ENCODE measurements around the gene THSD4.

Gene THSD4

DNA sequence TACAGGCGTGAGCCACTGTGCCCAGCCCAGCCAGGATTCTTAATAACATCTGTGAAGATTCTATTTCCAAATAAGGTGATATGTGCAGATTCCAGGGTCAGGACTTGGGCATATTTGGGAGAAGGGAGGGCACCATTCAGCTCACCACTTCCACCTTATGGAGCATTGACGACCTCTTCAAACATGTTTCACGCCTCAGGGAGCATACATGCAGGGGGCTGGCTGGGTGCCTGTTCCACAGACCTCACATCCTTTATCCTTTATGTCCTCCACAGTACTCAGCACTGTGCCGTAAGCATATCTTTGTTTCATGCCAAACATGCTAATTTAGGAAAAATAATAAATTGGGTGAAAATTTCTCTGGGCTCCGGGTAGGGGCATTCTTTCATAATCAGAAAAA is 229.0 kb downstream of the THSD4 start:
- Histone ChIP-seq H4K20me1 (ENCODE audit: control insufficient read depth, insufficient read depth, low read depth, low read length) (no peaks in the 10 kb centered on the region), H3K4me2 (ENCODE audit: low read length) (no peak overlapping the region), H3K9me2 (replicated peaks; ENCODE audit: control insufficient read depth, low read length) (no peaks in the 10 kb centered on the region), H3K27me3 (ENCODE audit: control insufficient read depth, low read length) (no peaks in the 10 kb centered on the region), H3K4me1 (ENCODE audit: control insufficient read depth, low read length) (no peaks in the 10 kb centered on the region), H3K9me3 (ENCODE audit: control insufficient read depth, insufficient read depth, low read length) (no peaks in the 10 kb centered on the region), H3K36me3 (ENCODE audit: control insufficient read depth, low read length) (no peaks in the 10 kb centered on the region), H3K27ac (ENCODE audit: low read depth, low read length) (no peak overlapping the region), H3K4me3 (ENCODE audit: low read length) (no peak overlapping the region), H3K79me2 (ENCODE audit: control insufficient read depth, low read length) (no peaks in the 10 kb centered on the region), H3F3A (ENCODE audit: control insufficient read depth, insufficient read depth) (no peaks in the 10 kb centered on the region)
- TF ChIP-seq, protein P1, sequence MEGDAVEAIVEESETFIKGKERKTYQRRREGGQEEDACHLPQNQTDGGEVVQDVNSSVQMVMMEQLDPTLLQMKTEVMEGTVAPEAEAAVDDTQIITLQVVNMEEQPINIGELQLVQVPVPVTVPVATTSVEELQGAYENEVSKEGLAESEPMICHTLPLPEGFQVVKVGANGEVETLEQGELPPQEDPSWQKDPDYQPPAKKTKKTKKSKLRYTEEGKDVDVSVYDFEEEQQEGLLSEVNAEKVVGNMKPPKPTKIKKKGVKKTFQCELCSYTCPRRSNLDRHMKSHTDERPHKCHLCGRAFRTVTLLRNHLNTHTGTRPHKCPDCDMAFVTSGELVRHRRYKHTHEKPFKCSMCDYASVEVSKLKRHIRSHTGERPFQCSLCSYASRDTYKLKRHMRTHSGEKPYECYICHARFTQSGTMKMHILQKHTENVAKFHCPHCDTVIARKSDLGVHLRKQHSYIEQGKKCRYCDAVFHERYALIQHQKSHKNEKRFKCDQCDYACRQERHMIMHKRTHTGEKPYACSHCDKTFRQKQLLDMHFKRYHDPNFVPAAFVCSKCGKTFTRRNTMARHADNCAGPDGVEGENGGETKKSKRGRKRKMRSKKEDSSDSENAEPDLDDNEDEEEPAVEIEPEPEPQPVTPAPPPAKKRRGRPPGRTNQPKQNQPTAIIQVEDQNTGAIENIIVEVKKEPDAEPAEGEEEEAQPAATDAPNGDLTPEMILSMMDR (IDR thresholded peaks at IDR 0.05; ENCODE audit: low read depth, low read length, poor library complexity, severe bottlenecking), result no peak
- TF ChIP-seq EZH2phosphoT487 (IDR thresholded peaks at IDR 0.05; ENCODE audit: borderline replicate concordance, low read length), result no peak

DNA sequence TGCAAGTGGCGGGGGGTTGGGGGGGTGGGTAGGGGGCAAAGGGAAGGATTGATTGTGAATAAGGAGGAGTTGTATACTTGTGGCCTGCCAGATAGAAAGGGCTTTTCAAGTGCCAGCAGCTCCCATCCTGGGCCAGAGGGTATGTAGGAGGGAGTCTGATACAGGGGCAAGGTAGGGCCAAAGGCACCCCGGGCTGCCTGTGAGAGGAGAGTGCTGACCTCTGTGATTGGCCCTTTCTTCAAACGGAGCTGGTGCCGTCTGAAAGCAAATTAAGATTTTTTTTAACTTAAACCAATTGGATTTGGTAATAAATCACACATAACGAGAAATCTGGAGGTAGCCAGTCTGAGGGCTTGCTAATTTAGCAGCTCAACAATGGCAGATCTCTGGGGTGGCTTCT is 229.9 kb downstream of the THSD4 start:
- H3K4me2 ChIP-seq (ENCODE audit: low read length), result no peak overlapping the region
- H3F3A ChIP-seq (ENCODE audit: control insufficient read depth, insufficient read depth), result no peaks in the 10 kb centered on the region
- TF ChIP-seq EZH2phosphoT487 (IDR thresholded peaks at IDR 0.05; ENCODE audit: borderline replicate concordance, low read length), result no peak
- TF ChIP-seq, protein P1 (IDR thresholded peaks at IDR 0.05; ENCODE audit: low read depth, low read length, poor library complexity, severe bottlenecking), result no peak
- no peak overlapping the region for H3K27ac ChIP-seq (ENCODE audit: low read depth, low read length)
- no peaks in the 10 kb centered on the region for H3K9me2 ChIP-seq (replicated peaks; ENCODE audit: control insufficient read depth, low read length)
- no peaks in the 10 kb centered on the region for H4K20me1 ChIP-seq (ENCODE audit: control insufficient read depth, insufficient read depth, low read depth, low read length)
- H3K36me3 ChIP-seq (ENCODE audit: control insufficient read depth, low read length), result no peaks in the 10 kb centered on the region
- H3K27me3 ChIP-seq (ENCODE audit: control insufficient read depth, low read length), result no peaks in the 10 kb centered on the region
- H3K79me2 ChIP-seq (ENCODE audit: control insufficient read depth, low read length), result no peaks in the 10 kb centered on the region
- no peaks in the 10 kb centered on the region for H3K4me1 ChIP-seq (ENCODE audit: control insufficient read depth, low read length)
- no peaks in the 10 kb centered on the region for H3K9me3 ChIP-seq (ENCODE audit: control insufficient read depth, insufficient read depth, low read length)
- H3K4me3 ChIP-seq (ENCODE audit: low read length), result no peak overlapping the region

DNA sequence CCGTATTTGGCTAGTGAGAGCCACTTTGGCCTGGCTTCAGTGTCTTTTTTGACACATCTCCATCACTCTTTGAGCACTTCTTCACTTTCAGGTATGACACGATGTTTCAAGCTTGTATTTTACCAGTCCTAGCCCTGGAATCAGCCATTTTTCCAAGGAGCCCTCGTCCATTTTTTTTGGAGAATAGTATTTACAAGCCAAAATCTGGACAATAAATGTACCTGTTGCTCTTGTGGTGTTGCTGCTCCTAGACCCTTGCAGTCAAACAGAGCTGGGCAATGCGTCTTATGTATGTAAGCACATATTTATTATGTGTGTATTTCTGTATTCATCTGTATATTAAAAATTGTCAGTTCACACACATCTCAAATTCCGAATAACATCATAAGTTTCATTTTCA is 231.2 kb downstream of the THSD4 start:
- no peak overlapping the region for H3K27ac ChIP-seq (ENCODE audit: low read depth, low read length)
- no peaks in the 10 kb centered on the region for H3K9me3 ChIP-seq (ENCODE audit: control insufficient read depth, insufficient read depth, low read length)
- H3K79me2 ChIP-seq (ENCODE audit: control insufficient read depth, low read length), result no peaks in the 10 kb centered on the region
- no peaks in the 10 kb centered on the region for H3K9me2 ChIP-seq (replicated peaks; ENCODE audit: control insufficient read depth, low read length)
- H3K4me3 ChIP-seq (ENCODE audit: low read length), result no peak overlapping the region
- no peaks in the 10 kb centered on the region for H3K4me1 ChIP-seq (ENCODE audit: control insufficient read depth, low read length)
- H3F3A ChIP-seq (ENCODE audit: control insufficient read depth, insufficient read depth), result no peaks in the 10 kb centered on the region
- no peaks in the 10 kb centered on the region for H3K36me3 ChIP-seq (ENCODE audit: control insufficient read depth, low read length)
- TF ChIP-seq, protein P1 (IDR thresholded peaks at IDR 0.05; ENCODE audit: low read depth, low read length, poor library complexity, severe bottlenecking), result no peak
- H3K27me3 ChIP-seq (ENCODE audit: control insufficient read depth, low read length), result no peaks in the 10 kb centered on the region
- H3K4me2 ChIP-seq (ENCODE audit: low read length), result no peak overlapping the region
- no peaks in the 10 kb centered on the region for H4K20me1 ChIP-seq (ENCODE audit: control insufficient read depth, insufficient read depth, low read depth, low read length)

DNA sequence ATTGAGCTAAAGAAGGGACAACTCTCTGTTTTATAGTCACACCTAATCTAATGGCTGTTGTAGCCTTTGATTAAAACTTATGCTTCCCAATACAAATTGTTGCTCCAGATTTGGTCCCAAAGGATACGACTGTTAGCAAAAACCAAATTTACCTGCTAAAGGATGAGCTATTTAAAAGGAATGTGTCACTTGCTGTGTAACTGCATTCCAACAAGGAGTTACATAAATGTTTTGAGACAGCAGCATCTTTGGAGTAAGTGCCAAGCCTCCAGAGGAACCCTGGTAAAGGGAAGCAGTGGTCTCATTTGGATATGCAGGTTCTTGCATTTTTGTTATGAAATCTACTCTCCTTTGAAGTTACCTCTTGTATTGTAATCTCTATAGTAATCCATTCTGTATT is 233.3 kb downstream of the THSD4 start:
- no peaks in the 10 kb centered on the region for H3K36me3 ChIP-seq (ENCODE audit: control insufficient read depth, low read length)
- no peak overlapping the region for H3K27ac ChIP-seq (ENCODE audit: low read depth, low read length)
- no peaks in the 10 kb centered on the region for H3K4me1 ChIP-seq (ENCODE audit: control insufficient read depth, low read length)
- H4K20me1 ChIP-seq (ENCODE audit: control insufficient read depth, insufficient read depth, low read depth, low read length), result no peaks in the 10 kb centered on the region
- H3K27me3 ChIP-seq (ENCODE audit: control insufficient read depth, low read length), result no peaks in the 10 kb centered on the region; the same call in 1 of the 2 replicates
- no peak overlapping the region for H3K4me2 ChIP-seq (ENCODE audit: low read length)
- no peaks in the 10 kb centered on the region for H3K79me2 ChIP-seq (ENCODE audit: control insufficient read depth, low read length)
- no peak overlapping the region for H3K4me3 ChIP-seq (ENCODE audit: low read length)
- H3K9me3 ChIP-seq (ENCODE audit: control insufficient read depth, insufficient read depth, low read length), result no peaks in the 10 kb centered on the region
- H3K9me2 ChIP-seq (replicated peaks; ENCODE audit: control insufficient read depth, low read length), result no peaks in the 10 kb centered on the region
- no peaks in the 10 kb centered on the region for H3F3A ChIP-seq (ENCODE audit: control insufficient read depth, insufficient read depth)
- TF ChIP-seq EZH2phosphoT487 (IDR thresholded peaks at IDR 0.05; ENCODE audit: borderline replicate concordance, low read length), result no peak
- TF ChIP-seq, protein P1 (IDR thresholded peaks at IDR 0.05; ENCODE audit: low read depth, low read length, poor library complexity, severe bottlenecking), result no peak
